HG03108 (cell line): Measurements from ENCODE around the gene HECTD1.
"Not testable (repeated sequence)": the region's sequence is repeated elsewhere in the genome, so short reads cannot be mapped to it uniquely, and the experiment has no call there.

Experiments used
- ATAC-seq: cut with Tn5 transposase; IDR thresholded peaks from one replicate; pipeline ENCODE4 v1.9.1; 2021; ENCODE audit warnings: moderate library complexity; ENCODE audit not compliant: unreplicated experiment

HECTD1 gene

GRCh38 chr14:31196839-31197492, 10.6 kb downstream of the HECTD1 start:
- no peak for ATAC-seq

- no peak for ATAC-seq
Observed at GRCh38 chr14:31194661-31195060, 12.9 kb downstream of the HECTD1 start.

- ATAC-seq, result no peak
Observed at GRCh38 chr14:31194095-31194494, 13.5 kb downstream of the HECTD1 start.

- ATAC-seq, result not testable (repeated sequence)
Observed at GRCh38 chr14:31192544-31192943, 15.0 kb downstream of the HECTD1 start.

- no peak for ATAC-seq
Observed at GRCh38 chr14:31190717-31191263, 16.8 kb downstream of the HECTD1 start.

GRCh38 chr14:31190219-31190603, 17.4 kb downstream of the HECTD1 start:
- ATAC-seq, result no peak

GRCh38 chr14:31189346-31190218, 18.0 kb downstream of the HECTD1 start:
- no peak for ATAC-seq

- ATAC-seq, result no peak
Observed at GRCh38 chr14:31188744-31189143, 18.8 kb downstream of the HECTD1 start.

- ATAC-seq, result not testable (repeated sequence)
Observed at GRCh38 chr14:31182016-31182415, 25.6 kb downstream of the HECTD1 start.

- ATAC-seq, result no peak
Observed at GRCh38 chr14:31181271-31181670, 26.3 kb downstream of the HECTD1 start.

- ATAC-seq, result no peak
Observed at GRCh38 chr14:31180299-31181051, 27.1 kb downstream of the HECTD1 start.

GRCh38 chr14:31174433-31174832, 33.2 kb downstream of the HECTD1 start:
- no peak for ATAC-seq

- ATAC-seq, result no peak
Observed at GRCh38 chr14:31173120-31173837, 34.3 kb downstream of the HECTD1 start.

GRCh38 chr14:31172084-31172483, 35.5 kb downstream of the HECTD1 start:
- ATAC-seq, result no peak

- no peak for ATAC-seq
Observed at GRCh38 chr14:31170411-31170810, 37.2 kb downstream of the HECTD1 start.

GRCh38 chr14:31169877-31170276, 37.7 kb downstream of the HECTD1 start:
- no peak for ATAC-seq

- no peak for ATAC-seq
Observed at GRCh38 chr14:31167032-31167431, 40.6 kb downstream of the HECTD1 start.

GRCh38 chr14:31166271-31166561, 41.4 kb downstream of the HECTD1 start:
- no peak for ATAC-seq

- ATAC-seq, result no peak
Observed at GRCh38 chr14:31164115-31164514, 43.5 kb downstream of the HECTD1 start.

GRCh38 chr14:31162910-31163649, 44.5 kb downstream of the HECTD1 start:
- no peak for ATAC-seq
